Stimulated activated CD8-positive, alpha-beta memory T cell treated with anti-CD3 and anti-CD28 coated beads, Interleukin-12 subunit alpha, Interleukin-12 subunit beta, amount 100 ng/mL, for 4 hours (primary cell): ENCODE results near the gene SSBP3.
"Not testable (repeated sequence)": the region's sequence is repeated elsewhere in the genome, so short reads cannot be mapped to it uniquely, and the experiment has no call there.

ENCODE experiments used
- DNase-seq: peaks from one replicate; pipeline ENCODE4 v3.0.0-alpha.2; 2020; ENCODE audit warnings: low read depth

Gene SSBP3

GRCh38 chr1:54392401-54392800 lies 13.8 kb downstream of the SSBP3 start:
- no peak for DNase-seq

GRCh38 chr1:54391450-54392209 lies 14.6 kb downstream of the SSBP3 start:
- DNase-seq, result no peak

DNA sequence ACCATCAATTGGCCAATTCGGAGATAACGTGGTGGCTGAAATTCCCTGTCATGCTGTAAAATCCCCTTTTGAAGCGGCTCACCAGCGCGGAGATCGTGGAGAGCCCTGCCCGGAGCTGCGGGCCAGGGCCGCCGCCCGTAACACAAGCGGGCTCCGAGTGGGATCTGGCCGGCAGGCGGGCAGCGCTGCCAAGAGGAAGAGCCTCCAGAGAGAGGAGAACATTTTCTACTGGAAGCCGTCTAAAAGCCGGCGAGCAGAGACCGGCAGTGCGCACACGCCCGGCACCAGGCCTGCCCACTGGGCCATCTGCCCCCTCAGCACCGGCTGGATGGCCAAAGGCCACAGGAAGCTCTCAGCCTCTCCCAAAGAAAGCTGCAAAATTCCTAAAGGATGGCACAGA lies 15.5 kb downstream of the SSBP3 start:
- no peak for DNase-seq

- not testable (repeated sequence) for DNase-seq
These were observed 16.6 kb downstream of the SSBP3 start for GRCh38 chr1:54389608-54390007.

- DNase-seq, result no peak
These were observed 18.8 kb downstream of the SSBP3 start for GRCh38 chr1:54387419-54387818.

DNA sequence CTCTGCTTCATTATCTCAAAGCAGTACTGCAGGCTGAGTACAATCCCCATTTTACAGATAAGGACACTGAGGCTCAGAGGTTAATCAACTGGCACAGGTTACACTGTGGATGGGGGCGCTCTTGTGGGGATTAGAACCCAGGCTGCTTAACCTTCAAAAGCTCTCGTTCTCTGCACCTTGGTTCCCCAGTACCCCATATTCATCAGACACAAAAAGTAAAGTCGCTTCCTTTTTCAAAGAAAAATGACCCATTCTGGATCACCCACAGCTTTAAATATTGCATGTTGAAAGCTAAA lies 20.5 kb downstream of the SSBP3 start:
- no peak for DNase-seq

GRCh38 chr1:54384918-54385726 lies 21.1 kb downstream of the SSBP3 start:
- no peak for DNase-seq

DNA sequence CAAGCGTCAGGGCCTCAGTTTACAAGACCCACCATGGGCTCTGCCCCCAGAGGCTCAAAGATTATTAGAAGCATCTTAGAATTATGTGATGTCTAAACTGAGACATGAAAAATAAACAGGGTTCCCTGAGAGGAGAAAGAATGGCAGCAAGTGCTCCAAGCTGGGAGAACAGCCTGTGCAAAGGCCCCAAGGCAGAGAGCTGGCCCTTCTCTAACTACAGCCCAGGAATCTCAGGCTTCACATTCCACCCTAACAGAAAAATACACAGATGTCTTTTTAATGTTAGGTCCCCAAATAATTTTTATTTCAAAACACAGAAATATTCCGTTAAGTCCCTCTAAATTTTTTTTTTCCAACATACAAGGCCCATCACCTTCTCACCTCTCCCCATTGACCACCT lies 21.7 kb downstream of the SSBP3 start:
- no peak for DNase-seq

DNA sequence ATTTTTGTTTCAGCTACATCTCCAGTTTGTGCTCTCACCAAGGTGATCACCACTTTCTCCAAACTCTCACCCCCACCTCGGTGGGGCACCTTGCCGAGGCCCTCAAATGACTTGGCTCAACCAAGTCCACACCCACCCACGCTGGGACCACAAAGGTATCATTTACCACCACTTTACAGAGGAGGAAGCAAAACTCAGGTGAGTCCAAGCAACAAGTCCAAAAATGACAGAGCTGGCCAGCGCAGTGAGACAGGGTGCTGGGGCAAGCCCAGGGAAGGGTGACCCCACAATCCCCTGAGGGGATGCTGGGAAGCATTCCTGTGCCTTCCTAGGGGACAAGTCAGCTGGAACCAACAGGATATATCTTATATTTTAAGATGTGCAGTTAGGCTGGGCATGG lies 24.7 kb downstream of the SSBP3 start:
- DNase-seq, result no peak

- no peak for DNase-seq
These were observed 25.8 kb downstream of the SSBP3 start for GRCh38 chr1:54380290-54380882.

GRCh38 chr1:54379555-54380289 lies 26.5 kb downstream of the SSBP3 start:
- DNase-seq, result no peak

DNA sequence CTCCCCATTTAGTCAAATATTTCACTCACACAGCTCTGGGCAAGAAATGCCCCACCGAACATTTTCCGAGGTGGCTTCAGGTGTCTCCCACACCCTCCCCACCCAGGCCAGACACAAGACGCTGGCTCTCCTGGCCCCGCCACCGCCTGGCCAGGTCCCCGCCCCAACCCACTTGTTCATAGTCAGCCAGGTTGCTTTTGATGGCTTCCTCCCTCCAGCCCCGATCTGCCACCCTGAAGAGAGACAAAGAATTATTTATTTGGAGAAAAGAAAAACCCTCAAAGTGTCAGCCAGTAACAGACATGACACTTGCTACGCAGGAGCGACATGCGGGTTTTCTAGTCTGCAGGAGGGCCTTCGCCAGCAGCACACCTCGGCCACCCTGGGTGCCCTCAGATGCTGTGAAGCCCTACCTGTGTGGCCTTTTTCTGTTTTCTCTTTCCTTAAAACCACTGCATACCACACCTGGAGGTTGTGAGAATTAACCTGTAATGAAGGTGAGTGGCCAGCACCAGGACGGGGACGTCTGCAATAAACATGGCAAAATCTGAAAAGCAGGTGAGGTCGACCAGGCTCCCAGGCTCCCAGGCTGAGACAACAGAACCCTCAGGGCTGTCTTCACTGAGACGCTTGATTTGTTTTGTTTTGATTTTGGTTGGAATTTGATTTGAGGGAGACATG lies 27.2 kb downstream of the SSBP3 start:
- DNase-seq, result no peak

DNA sequence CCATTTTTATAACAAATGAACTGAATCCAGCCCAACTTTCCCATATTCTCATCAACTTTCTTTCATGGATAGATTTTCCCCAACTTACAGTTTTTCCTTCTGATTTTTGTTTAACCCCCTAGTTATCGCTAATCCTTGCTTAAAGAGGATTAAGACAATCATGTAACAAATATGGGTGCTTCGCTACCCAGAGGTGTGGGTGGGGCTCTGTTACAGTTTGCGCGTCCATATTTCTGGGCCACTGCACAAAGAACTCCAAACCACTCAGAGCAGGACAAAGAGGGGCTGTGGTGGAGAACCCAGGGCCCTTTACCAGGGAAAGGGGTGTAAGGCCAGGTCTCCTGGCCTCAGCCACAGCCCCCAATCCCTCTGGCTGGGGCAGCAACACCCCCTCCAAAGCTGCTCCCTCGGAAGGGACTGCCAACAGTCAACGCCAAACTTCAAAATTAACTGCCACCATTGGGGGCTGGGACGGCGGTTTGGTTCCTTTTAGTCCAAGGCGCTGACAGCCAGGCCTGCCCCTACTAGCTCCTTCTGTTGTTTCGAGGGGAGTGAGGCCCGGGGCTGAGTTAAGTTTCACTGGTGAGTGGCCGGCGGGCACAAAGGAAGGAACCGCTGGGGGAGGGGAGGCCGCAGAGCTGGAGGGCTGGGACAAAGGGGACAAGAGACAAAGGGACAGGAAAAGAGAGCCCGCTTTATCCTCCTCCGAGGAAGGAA lies 27.9 kb downstream of the SSBP3 start:
- DNase-seq, result no peak

DNA sequence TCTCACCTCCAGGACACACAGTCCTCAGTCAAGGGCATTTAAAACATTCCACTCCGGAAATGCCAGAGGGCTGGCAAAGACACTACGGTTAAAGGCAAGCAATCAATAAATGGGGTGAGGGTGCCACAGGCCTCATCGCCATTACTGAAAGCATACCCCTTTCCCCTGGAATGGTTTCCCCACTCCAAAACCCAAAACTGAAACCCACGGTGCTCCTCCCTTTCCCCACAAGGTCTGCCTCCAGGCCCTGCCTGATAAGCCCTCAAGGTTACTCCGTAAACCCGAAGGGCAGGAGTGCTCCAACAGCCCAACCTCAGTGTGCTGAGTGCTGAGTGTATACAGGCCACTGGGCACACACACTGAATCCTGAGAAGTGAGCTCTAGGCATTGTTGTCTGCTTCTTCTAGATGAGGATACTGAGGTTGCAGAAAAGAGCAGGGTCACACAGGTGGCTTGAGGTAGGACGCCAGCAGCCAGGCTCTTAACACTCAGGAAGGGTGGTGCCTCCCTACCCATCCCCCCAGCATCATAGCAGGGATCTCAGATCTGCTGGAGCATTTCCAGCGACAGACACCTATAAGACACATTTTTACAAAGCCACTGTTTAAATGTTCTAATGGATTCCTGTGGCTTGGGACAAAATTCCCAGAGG lies 29.0 kb downstream of the SSBP3 start:
- no peak for DNase-seq

DNA sequence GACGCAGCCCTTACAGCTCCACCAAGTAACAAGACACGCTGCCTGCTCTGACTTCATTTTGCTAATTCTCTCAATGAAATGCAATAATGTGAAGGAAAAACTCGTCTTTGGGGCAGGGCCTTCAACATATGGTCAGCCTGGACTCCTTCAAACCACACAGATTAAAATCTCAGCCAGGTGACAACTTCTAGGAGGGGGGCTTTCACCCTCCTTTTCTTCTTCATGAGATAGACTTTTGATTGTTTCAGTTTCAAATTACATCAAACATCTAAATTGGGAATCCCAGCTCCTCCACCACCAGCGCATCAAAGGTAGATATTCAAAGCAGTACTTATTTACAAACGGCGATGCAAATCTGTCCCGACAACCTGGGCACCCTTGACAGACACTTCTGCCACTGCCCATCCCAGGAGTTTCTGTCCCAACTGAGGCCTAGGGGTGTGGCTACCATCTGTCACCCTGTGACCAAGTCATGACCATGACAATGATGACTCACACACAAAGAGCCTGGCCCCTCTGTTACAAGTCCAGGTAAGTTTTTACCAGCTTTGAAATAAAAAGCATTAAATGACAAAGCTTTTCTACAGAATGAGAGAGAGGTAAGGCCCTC lies 29.7 kb downstream of the SSBP3 start:
- DNase-seq, result no peak

GRCh38 chr1:54375712-54376429 lies 30.3 kb downstream of the SSBP3 start:
- no peak for DNase-seq

- no peak for DNase-seq
These were observed 30.9 kb downstream of the SSBP3 start for GRCh38 chr1:54375298-54375697.

DNA sequence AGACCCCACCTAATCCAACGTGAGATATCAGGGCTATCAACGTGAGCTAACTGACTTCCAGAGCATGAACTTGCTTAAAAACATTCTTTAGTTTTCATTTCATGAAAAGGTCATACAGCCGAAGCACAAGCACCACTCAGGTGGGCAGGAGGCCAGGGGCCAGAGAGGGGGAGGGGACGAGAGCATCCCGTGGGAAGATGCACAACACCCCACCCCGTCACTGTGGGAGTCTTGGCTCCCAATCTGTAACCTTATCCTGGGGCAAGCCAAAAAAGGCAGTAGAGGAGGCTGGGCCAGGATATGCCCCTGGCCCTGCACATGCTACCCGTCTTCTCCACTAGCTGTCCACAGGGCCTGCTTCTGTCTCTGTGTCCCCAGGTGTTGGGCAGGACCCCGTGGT lies 31.4 kb downstream of the SSBP3 start:
- no peak for DNase-seq

- no peak for DNase-seq
These were observed 33.2 kb downstream of the SSBP3 start for GRCh38 chr1:54372978-54373377.

DNA sequence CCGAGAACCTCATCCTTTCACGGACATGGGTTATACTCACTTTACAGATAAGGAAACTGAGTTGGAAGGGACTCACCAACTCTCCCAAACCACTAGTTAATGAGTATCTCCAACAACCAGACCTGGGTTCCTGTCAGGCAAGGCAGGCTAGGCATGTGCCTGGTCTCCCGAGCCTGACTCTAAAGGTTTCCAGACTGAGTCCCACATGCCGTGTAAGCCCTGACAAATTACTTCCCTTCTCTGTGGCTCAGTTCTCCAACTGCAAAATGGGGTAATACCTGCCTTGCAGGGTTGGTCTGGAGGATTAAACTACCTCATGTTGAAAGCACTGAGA lies 34.3 kb downstream of the SSBP3 start:
- DNase-seq, result no peak
